ENCODE data around the gene PHRF1.

Gene PHRF1

GRCh38 chr11:575313-575995 lies 816 bp upstream of the PHRF1 start:
- DNase-seq (ENCODE audit: low read depth in 2 of 2), result no peak

- no peak for DNase-seq (ENCODE audit: low read depth in 2 of 2)
These were observed 741 bp downstream of the PHRF1 start for GRCh38 chr11:576811-577610.

DNA sequence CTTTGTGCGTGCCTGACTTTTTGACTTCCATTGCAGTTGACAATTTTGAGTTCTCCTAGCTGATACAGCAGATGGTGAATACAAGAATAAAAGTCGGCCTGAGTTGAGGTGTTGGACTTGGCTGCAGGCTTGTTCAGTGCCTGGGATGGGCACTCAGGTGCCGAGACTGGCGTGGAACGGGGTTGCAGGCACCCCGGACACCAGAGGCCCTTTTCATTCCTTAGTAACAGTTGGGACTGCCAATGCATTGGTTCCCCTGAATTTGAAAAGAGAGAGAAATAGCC lies 1.3 kb downstream of the PHRF1 start:
- DNase-seq (ENCODE audit: low read depth in 2 of 2), result no peak

DNA sequence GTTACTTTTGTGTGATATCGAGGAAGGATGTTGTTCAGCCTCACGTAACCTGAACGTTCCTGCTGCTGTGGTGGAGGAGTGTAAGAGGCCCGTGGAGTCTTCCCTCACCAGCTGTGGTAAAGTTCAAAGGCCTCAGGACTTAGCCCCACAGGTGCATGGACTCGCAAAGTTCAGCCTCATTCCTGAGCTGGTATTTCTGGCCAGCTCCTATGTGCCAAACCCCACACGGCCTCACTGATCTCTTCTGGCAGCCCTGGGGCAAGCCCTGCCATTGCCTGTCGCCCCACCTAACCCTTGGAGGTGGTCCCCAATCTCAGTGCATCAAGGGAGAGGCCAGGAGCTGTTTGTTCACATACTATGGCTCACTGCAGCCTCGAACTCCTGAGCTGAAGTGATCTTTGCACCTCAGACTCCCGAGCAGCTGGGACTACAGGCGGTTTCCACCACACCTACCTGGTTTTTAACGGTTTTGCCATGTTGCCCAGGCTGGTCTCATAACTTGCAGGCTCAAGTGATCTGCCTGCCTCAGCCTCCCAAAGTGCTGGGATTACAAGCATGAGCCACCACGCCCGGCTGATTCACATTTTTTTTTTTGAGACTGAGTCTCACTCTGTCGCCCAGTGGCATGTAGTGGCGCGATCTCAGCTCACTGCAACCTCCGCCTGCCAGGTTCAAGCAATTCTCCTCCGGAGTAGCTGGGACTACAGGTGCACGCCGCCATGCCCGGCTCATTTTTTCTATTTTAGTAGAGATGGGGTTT lies 2.2 kb downstream of the PHRF1 start:
- DNase-seq (ENCODE audit: low read depth in 2 of 2), result no peak

GRCh38 chr11:579830-580601 lies 3.7 kb downstream of the PHRF1 start:
- DNase-seq (ENCODE audit: low read depth in 2 of 2), result no peak

DNA sequence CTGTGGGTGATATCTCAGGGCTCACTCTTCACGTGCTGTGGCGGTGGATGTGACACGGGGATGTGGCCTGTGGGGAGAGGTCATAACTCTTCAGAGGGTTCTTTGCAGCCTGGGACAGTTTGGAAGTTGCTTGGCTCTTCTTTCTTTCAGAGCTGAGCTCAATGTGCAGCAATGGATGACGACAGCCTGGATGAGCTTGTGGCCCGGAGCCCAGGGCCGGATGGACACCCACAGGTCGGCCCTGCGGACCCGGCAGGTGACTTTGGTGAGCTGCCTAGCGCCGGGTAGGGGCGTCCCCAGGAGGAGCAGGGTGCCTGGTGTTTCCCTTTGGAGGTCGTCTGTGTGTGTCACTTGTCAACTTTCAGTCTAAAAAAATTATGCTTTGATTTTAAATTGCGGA lies 5.1 kb downstream of the PHRF1 start:
- no peak for DNase-seq (ENCODE audit: low read depth in 2 of 2)

DNA sequence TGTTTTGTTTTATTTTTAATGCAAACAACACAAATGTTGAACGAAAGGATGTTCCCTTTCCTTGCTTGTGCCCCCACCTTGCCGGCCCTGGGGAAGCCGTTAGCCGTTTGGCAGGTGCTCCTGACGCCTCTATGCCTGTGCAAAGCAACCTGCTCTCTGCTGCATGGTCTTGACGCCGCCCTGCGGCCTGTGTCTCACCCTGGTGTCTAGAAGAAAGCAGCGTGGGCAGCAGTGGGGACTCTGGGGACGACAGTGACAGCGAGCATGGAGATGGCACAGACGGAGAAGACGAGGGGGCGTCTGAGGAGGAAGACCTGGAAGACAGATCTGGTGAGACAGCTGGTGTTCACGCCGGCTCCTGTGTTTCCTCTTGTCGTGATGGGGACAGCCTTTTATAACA lies 5.5 kb downstream of the PHRF1 start:
- DNase-seq (ENCODE audit: low read depth in 2 of 2), result no peak

DNA sequence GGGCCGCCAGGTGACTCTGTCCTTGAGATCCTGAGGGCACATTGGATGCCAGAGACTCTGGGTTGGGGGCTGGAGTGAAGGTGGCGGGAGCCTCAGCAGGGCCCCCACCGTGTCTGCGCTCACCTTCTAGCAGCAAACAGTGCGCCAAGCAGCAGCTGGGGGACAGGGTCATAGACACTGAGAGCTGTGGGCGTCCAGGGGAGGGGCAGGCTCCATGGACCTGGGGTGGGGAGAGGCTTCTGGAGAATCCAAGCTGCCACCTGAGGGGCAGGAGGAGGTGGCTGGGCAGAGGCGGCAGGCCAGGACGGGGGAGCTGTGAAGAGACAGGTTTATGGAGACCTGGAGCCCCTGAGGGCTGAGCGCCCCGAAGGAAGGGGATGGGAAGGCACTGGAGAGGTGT lies 8.0 kb downstream of the PHRF1 start:
- DNase-seq (ENCODE audit: low read depth in 2 of 2), result no peak

GRCh38 chr11:586376-587316 lies 10.4 kb downstream of the PHRF1 start:
- no peak for DNase-seq (ENCODE audit: low read depth in 2 of 2)

- no peak for DNase-seq (ENCODE audit: low read depth in 2 of 2)
These were observed 11.3 kb downstream of the PHRF1 start for GRCh38 chr11:587546-587945.

GRCh38 chr11:587978-588380 lies 11.7 kb downstream of the PHRF1 start:
- DNase-seq (ENCODE audit: low read depth in 2 of 2), result peak in 1 of 2 donors; percentile 44

- no peak for DNase-seq (ENCODE audit: low read depth in 2 of 2)
These were observed 13.5 kb downstream of the PHRF1 start for GRCh38 chr11:589798-590197.

DNA sequence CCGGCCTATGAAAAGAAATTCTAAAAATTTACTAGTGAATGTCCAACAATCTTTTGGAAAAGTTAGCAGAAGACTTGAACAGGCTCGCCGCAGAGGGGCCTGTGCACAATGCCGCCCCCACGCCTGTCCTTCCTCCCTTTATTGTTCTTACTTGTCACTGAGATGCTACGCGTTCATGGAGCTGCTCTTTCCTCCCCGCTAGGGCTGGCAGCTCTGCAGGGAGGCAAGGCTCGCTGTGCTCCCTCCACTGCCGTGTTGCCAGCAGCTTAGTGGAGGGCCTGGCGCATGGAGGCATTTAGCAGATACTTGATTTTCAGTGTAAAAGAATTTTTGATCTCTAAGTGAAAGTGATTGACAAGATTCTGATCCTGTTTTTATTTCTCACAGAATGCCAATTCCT lies 14.7 kb downstream of the PHRF1 start:
- DNase-seq (ENCODE audit: low read depth in 2 of 2), result no peak

DNA sequence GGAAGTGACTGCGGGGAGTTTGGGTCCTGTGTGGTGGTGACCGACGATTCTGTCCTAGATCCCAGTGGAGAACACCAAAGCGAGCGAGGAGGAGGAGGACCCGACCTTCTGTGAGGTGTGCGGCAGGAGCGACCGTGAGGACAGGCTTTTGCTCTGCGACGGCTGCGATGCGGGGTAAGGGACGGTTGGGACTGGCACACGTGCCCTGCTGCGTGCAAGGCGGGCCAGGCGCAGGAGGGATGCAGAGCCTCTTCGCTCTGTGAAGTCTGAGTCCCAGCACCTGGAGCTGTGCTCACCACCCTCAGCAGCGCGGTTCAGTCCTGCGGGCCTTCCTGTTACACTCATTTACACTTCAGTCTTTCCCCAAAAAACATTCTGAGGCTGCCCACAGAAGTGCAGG lies 16.2 kb downstream of the PHRF1 start:
- DNase-seq (ENCODE audit: low read depth in 2 of 2), result no peak

DNA sequence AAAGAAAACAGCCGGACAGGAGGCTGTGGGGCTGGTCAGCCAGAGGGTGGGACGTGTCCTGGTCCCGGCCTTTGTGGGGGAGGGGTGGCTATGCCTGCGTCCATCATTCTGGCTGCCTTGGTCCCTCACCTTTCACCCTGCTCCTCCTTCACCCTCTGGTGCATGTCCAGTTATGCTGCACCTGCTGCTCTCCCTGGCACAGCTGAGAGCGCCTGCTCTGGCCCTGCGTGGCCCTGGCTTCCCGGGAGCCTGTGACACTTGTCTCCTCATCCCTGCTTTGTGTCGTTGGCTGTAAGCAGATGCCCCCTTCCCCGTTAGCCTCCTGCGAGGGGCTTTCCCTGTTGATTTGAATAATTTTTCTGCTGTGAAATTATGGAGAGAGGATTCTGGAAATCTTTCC lies 16.6 kb downstream of the PHRF1 start:
- no peak for DNase-seq (ENCODE audit: low read depth in 2 of 2)

GRCh38 chr11:593347-593746 lies 17.1 kb downstream of the PHRF1 start:
- DNase-seq (ENCODE audit: low read depth in 2 of 2), result no peak

DNA sequence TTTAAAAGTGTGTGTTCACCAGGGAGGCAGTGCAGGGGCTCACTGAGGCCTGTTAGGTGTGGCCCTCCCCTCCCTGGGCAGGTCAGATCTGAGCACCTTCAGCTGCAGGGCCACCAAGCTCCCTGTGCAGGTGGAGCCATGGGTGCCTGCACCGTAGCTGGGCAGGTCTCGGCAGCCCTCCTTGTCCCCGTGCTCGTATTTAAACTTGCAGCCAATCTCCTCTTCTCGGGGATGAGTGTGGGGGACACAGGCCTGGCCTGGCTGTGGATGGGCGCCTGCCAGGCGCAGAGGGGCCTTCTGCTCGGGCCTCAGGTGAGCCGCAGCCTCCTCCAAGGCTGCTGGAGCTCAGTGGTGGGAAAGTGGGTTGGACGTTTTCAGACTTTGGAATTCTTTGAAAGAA lies 19.1 kb downstream of the PHRF1 start:
- no peak for DNase-seq (ENCODE audit: low read depth in 2 of 2)

DNA sequence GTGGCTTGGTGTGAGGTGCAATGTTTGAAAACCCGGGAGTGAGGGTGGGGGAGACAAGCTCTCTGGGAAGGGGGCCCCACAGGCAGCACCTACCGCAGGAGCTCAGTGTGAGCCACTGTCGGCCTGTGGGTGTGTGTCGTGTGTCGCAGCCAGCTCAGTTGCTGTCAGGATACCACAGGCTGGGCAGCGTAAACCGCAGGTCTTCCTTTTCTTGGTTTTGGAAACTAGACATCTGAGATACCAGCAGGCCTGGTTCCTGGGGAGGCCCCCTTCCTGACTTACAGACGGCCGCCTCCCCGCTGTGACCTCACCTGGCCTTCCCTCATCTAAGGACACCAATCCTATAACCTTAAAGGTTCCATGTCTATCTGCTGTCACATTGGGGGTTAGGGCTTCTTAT lies 20.1 kb downstream of the PHRF1 start:
- no peak for DNase-seq (ENCODE audit: low read depth in 2 of 2)

DNA sequence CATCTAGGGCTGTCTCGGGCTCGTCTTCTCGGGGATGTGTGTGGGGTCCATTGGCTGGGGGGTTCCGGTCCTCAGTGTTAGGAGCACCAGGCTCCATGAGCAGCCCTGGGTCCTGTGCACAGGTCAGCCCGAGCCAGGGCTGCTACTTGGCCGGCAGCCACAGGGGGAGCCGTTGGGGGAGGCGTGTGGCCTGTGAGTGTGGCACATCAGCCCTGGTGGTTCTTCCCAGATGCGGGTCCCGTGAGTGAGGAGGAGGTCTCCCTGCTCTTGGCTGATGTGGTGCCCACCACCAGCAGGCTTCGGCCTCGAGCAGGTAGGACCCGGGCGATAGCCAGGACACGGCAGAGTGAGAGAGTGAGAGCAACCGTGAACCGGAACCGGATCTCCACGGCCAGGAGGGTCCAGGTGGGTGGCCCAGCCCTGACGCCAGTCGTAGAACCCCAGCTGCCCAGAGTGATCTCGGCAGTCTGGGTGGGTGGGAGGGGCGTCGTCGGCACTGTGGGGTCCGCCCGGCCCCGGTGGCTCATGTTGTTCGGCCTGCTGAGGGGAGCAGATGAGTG lies 21.0 kb downstream of the PHRF1 start:
- no peak for DNase-seq (ENCODE audit: low read depth in 2 of 2)

DNA sequence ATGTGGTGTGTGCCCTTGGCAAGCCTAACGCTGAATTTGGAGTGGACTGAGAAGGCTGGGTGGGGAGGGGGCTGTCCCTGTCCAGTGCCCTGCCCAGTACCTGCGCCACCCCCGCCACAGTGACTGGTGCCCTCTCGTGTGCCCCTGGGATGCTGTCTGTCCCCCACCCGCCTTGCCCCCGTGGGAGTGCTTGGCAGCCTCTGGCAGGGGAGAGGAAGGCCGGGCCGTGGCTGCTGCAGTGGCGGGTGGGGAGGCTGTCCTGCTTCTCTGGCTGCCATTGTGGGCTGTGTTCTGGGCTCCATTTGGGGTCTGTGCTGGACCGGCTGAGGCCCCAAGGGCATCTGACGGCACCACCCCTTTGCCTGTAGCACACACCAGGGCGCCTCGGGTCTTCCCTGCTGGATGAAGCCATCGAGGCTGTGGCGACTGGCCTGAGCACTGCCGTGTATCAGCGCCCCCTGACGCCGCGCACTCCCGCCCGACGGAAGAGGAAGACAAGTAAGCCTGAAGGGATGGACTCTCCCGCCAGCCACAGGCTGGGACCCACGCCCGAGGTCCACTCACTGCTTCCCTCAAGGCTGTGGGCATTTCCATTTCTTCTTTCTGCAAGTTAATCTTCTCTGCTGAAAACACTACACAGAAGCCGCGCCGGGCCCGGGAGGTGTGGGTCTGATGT lies 21.9 kb downstream of the PHRF1 start:
- no peak for DNase-seq (ENCODE audit: low read depth in 2 of 2)

Data from stimulated activated CD8-positive, alpha-beta memory T cell treated with anti-CD3 and anti-CD28 coated beads, Interleukin-7, amount 100 ng/mL, for 1 hour (primary cell).